Kidney (tissue), 14 donors: Measurements from ENCODE around the gene GTPBP10. TPM values are rescaled to one million over a fixed set of nuclear protein-coding genes. Genes with fewer than 3 reads are reported as not detected.
A peak's percentile ranks its signal among the peaks of the same experiment; 100 is the strongest.

Source experiments
- DNase-seq, 5 donors: peaks; one replicate each; pipeline ENCODE4 v3.0.0-alpha.2; 2013 to 2020
- FAIRE-seq: peaks from 2 replicates; lab custom pipeline; 2012; peaks lifted over from hg19 to GRCh38; lab: Jason Lieb, UNC
- H3K27ac ChIP-seq, 2 donors: one replicate each; pipeline ENCODE4 v1.7.0; 2013; ENCODE audit warnings: low read depth in 2 of 2, low read length in 2 of 2, inconsistent platforms in 1 of 2
- H3K27me3 ChIP-seq: one replicate; pipeline ENCODE4 v1.7.1; 2013; ENCODE audit warnings: low read length, inconsistent platforms; ENCODE audit not compliant: control insufficient read depth, insufficient read depth
- H3K36me3 ChIP-seq, 3 donors: one replicate each; pipeline versions ENCODE4 v1.7.0 to v1.7.1; 2013; ENCODE audit warnings: low read length in 3 of 3, control low read depth in 1 of 3, inconsistent platforms in 1 of 3; ENCODE audit not compliant: insufficient read depth in 3 of 3, control insufficient read depth in 2 of 3
- H3K4me1 ChIP-seq, 3 donors: one replicate each; pipeline versions ENCODE4 v1.7.0 to v1.7.1; 2013; ENCODE audit warnings: low read length in 3 of 3, inconsistent platforms in 1 of 3, low read depth in 1 of 3; ENCODE audit not compliant: control insufficient read depth in 2 of 3, insufficient read depth in 2 of 3
- H3K4me3 ChIP-seq, 3 donors: one replicate each; pipeline versions ENCODE4 v1.7.0 to v1.8.1; 2013; ENCODE audit warnings: low read length in 3 of 3, control low read depth in 1 of 3, inconsistent platforms in 1 of 3
- H3K9ac ChIP-seq, 3 donors: one replicate each; pipeline versions ENCODE4 v1.7.0 to v1.7.1; 2013; ENCODE audit warnings: low read length in 3 of 3, control low read depth in 1 of 3, inconsistent platforms in 1 of 3
- H3K9me3 ChIP-seq, 3 donors: one replicate each; pipeline versions ENCODE4 v1.7.0 to v1.7.1; 2013; ENCODE audit warnings: low read length in 3 of 3, control low read depth in 1 of 3, inconsistent platforms in 1 of 3; ENCODE audit not compliant: control insufficient read depth in 2 of 3, insufficient read depth in 1 of 3
- CTCF ChIP-seq: IDR thresholded peaks from 3 replicates; pipeline ENCODE4 v1.5.1; 2012; ENCODE audit warnings: mild to moderate bottlenecking, moderate library complexity, borderline replicate concordance; ENCODE audit not compliant: insufficient read depth; ENCODE audit errors: extremely low read depth
- intact Hi-C: fragments of 100-400 bp; cut with DNase I; formaldehyde crosslinking; loops from one replicate; pipeline ENCODE4 v1.11.1; 2022
- polyA plus RNA-seq: library from polyadenylated mRNA; stranded (reverse); fragments of 350-450 nt; fragmentation: Illumina TruSeq; extraction: RNeasy Lipid Tissue Mini Kit (QIAGEN cat#74804); gene quantifications from one replicate; pipeline ENCODE4 v1.2.3, GENCODE V29; 2014; ENCODE audit warnings: low read depth, low replicate concordance; ENCODE audit not compliant: insufficient read depth
- total RNA-seq: library from RNA; stranded (reverse); fragmentation: NEBNext Ultra II Directional; extraction: Animal tissue kit (Norgen Biotek cat#: 25700); gene quantifications from one replicate; pipeline ENCODE4 v1.2.1, GENCODE V29; 2021
- donor health status: control.
- donor health status: control.
- donor health status: control.
- donor health status: control.
- donor health status: control.
- donor health status: DM: yes; HTN: yes; CAD: no.
- donor health status: Normal renal cell carcinoma (clear cell type).

Gene GTPBP10
- total and polyA plus RNA-seq, 2 donors from 2014 or later: 15.2 to 31.8 TPM

- FAIRE-seq: no peak
- H3K9me3 ChIP-seq: peaks cover 0 to 5% (median 0%) of the 10 kb centered on the region in 3 donors
Observed at GRCh38 chr7:90430614-90431460, 84.3 kb downstream of the GTPBP10 start.

GRCh38 chr7:90432752-90433151 is 86.2 kb downstream of the GTPBP10 start:
- Histone ChIP-seq H3K4me3 (no peak overlapping the region), H3K27ac (no peak overlapping the region), H3K9me3 (peaks cover 0 to 5% (median 0%) of the 10 kb centered on the region in 3 donors), H3K27me3 (no peaks in the 10 kb centered on the region), H3K9ac (no peak overlapping the region), H3K4me1 (no peaks in the 10 kb centered on the region), H3K36me3 (no peaks in the 10 kb centered on the region)
- intact Hi-C loops: no loop called here
- TF ChIP-seq CTCF: no peak
- no peak for DNase-seq
- FAIRE-seq: no peak

More at GRCh38 chr7:90430614-90431460, 84.3 kb downstream of the GTPBP10 start:
- no peaks in the 10 kb centered on the region for H3K27me3 ChIP-seq
- TF ChIP-seq CTCF: no peak
- no peaks in the 10 kb centered on the region for H3K4me1 ChIP-seq
- no peak overlapping the region for H3K9ac ChIP-seq
- intact Hi-C loops: no loop called here
- no peaks in the 10 kb centered on the region for H3K36me3 ChIP-seq
- DNase-seq: peak in 2 of 5 donors; percentile 31 to 57
- no peak overlapping the region for H3K4me3 ChIP-seq
- H3K27ac ChIP-seq: no peak overlapping the region

- Histone ChIP-seq H3K9ac (no peak overlapping the region), H3K4me3 (no peak overlapping the region), H3K36me3 (no peaks in the 10 kb centered on the region), H3K27me3 (no peaks in the 10 kb centered on the region), H3K9me3 (peaks cover 0 to 5% (median 0%) of the 10 kb centered on the region in 3 donors), H3K27ac (no peak overlapping the region), H3K4me1 (no peaks in the 10 kb centered on the region)
- FAIRE-seq (no peak), DNase-seq (no peak)
- no peak for TF ChIP-seq CTCF
- intact Hi-C loops: no loop called here
Observed at GRCh38 chr7:90433221-90433620, 86.7 kb downstream of the GTPBP10 start.

Other genes with a start within 250 kb of the GTPBP10 start
- gene STEAP1, start 192.2 kb upstream of the GTPBP10 start, total RNA-seq: 4.4 TPM
- 6.3 TPM for gene STEAP1, start 192.2 kb upstream of the GTPBP10 start, polyA plus RNA-seq
- 15.8 TPM for gene STEAP2, start 135.0 kb upstream of the GTPBP10 start, total RNA-seq
- 8.9 TPM for gene STEAP2, start 135.0 kb upstream of the GTPBP10 start, polyA plus RNA-seq
- 13.2 TPM for gene CFAP69, start 101.5 kb upstream of the GTPBP10 start, total RNA-seq
- 9.2 TPM for gene CFAP69, start 101.5 kb upstream of the GTPBP10 start, polyA plus RNA-seq
- gene FAM237B, start 25.4 kb upstream of the GTPBP10 start, total RNA-seq: not detected
- gene FAM237B, start 25.4 kb upstream of the GTPBP10 start, polyA plus RNA-seq: not detected
- 43.8 TPM for gene CLDN12, start 56.7 kb downstream of the GTPBP10 start, total RNA-seq
- 23.9 TPM for gene CLDN12, start 56.7 kb downstream of the GTPBP10 start, polyA plus RNA-seq
- not detected for gene PTTG1IP2, start 122.9 kb downstream of the GTPBP10 start, total RNA-seq
- not detected for gene PTTG1IP2, start 122.9 kb downstream of the GTPBP10 start, polyA plus RNA-seq
- gene CDK14, start 249.6 kb downstream of the GTPBP10 start, total RNA-seq: 33.9 TPM
- gene CDK14, start 249.6 kb downstream of the GTPBP10 start, polyA plus RNA-seq: 11.9 TPM